Measurements from ENCODE around the gene DYSF. TPM values are rescaled to one million over a fixed set of nuclear protein-coding genes. Genes with fewer than 3 reads are reported as not detected.
A peak's percentile ranks its signal among the peaks of the same experiment; 100 is the strongest.

The DYSF gene
- total RNA-seq, 1 experiment from 2014 or later, result 0.24 TPM

DNA sequence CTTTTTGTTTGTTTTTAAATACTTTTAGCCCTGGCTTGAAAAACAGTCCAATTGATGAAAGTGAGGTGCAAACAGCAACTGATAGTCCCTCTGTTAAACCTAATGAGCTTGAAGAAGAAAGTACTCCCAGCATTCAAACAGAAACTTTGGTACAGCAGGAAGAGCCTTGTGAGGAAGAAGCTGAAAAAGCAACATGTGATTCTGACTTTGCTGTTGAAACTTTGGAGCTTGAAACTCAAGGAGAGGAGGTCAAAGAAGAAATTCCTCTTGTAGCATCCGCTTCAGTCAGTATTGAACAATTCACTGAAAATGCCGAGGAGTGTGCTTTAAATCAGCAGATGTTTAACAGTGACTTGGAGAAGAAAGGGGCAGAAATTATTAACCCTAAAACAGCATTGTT is 30.6 kb upstream of the DYSF start:
- H3K27me3 ChIP-seq (replicated peaks; ENCODE audit: insufficient read depth, low read depth, low read length, poor library complexity), result no peaks in the 10 kb centered on the region
- DNase-seq (ENCODE audit: low spot score), result no peak
- POLR2A ChIA-PET (ENCODE audit: low non-redundant PET), result no interaction called here
- no peak overlapping the region for H3K4me3 ChIP-seq (ENCODE audit: low read depth, low read length, poor library complexity, severe bottlenecking)
- H3K27ac ChIP-seq (ENCODE audit: low read depth, low read length, poor library complexity, severe bottlenecking), result no peak overlapping the region
- no peaks in the 10 kb centered on the region for H3K9me3 ChIP-seq (ENCODE audit: low read depth, low read length, poor library complexity, severe bottlenecking)
- BruUV-seq (replicated peaks), result no TSS peak
- TF ChIP-seq EZH2 (IDR thresholded peaks at IDR 0.05; ENCODE audit: borderline replicate concordance, low read depth, low read length, poor library complexity, severe bottlenecking) (no peak), CTCF (conservative IDR thresholded peaks at IDR 0.05; ENCODE audit: low read depth, low read length) (no peak)
- H3K4me1 ChIP-seq (ENCODE audit: insufficient read depth, low read length, poor library complexity, severe bottlenecking), result peaks cover 24% of the 10 kb centered on the region
- H3K36me3 ChIP-seq (ENCODE audit: insufficient read depth, low read length, poor library complexity, severe bottlenecking), result peaks cover 52% of the 10 kb centered on the region
- intact Hi-C loops (cut with micrococcal nuclease; ENCODE audit: unreplicated experiment), result no loop called here
- CTCF ChIA-PET, result no interaction called here

- H3K9me3 ChIP-seq (ENCODE audit: low read depth, low read length, poor library complexity, severe bottlenecking), result no peaks in the 10 kb centered on the region
- H3K4me1 ChIP-seq (ENCODE audit: insufficient read depth, low read length, poor library complexity, severe bottlenecking), result peaks cover 24% of the 10 kb centered on the region
- intact Hi-C loops (cut with micrococcal nuclease; ENCODE audit: unreplicated experiment), result no loop called here
- no peak overlapping the region for H3K4me3 ChIP-seq (ENCODE audit: low read depth, low read length, poor library complexity, severe bottlenecking)
- TF ChIP-seq CTCF (conservative IDR thresholded peaks at IDR 0.05; ENCODE audit: low read depth, low read length) (no peak), EZH2 (IDR thresholded peaks at IDR 0.05; ENCODE audit: borderline replicate concordance, low read depth, low read length, poor library complexity, severe bottlenecking) (no peak)
- DNase-seq (ENCODE audit: low spot score), result peak; percentile 92
- no peaks in the 10 kb centered on the region for H3K27me3 ChIP-seq (replicated peaks; ENCODE audit: insufficient read depth, low read depth, low read length, poor library complexity)
- CTCF ChIA-PET, result interaction anchor here (0.6 to 1.0 kb wide), 5 partner anchors 37 to 293 kb away, joined by 3 to 13 read pairs (median 7); partner anchors contain the start of genes MPHOSPH10 and ZNF638
- BruUV-seq (replicated peaks), result no TSS peak
- no peak overlapping the region for H3K27ac ChIP-seq (ENCODE audit: low read depth, low read length, poor library complexity, severe bottlenecking)
- H3K36me3 ChIP-seq (ENCODE audit: insufficient read depth, low read length, poor library complexity, severe bottlenecking), result peaks cover 56% of the 10 kb centered on the region
- POLR2A ChIA-PET (ENCODE audit: low non-redundant PET), result interaction anchor here (0.7 to 0.8 kb wide), 2 partner anchors 14 to 33 kb away, joined by 8 to 15 read pairs; no protein-coding TSS in a partner anchor
Observed at GRCh38 chr2:71423817-71424420, 29.4 kb upstream of the DYSF start.

- Histone ChIP-seq H3K4me3 (ENCODE audit: low read depth, low read length, poor library complexity, severe bottlenecking) (no peak overlapping the region), H3K9me3 (ENCODE audit: low read depth, low read length, poor library complexity, severe bottlenecking) (no peaks in the 10 kb centered on the region), H3K4me1 (ENCODE audit: insufficient read depth, low read length, poor library complexity, severe bottlenecking) (peaks cover 24% of the 10 kb centered on the region), H3K27me3 (replicated peaks; ENCODE audit: insufficient read depth, low read depth, low read length, poor library complexity) (no peaks in the 10 kb centered on the region), H3K27ac (ENCODE audit: low read depth, low read length, poor library complexity, severe bottlenecking) (no peak overlapping the region), H3K36me3 (ENCODE audit: insufficient read depth, low read length, poor library complexity, severe bottlenecking) (peaks cover 70% of the 10 kb centered on the region)
- POLR2A ChIA-PET (ENCODE audit: low non-redundant PET), result no interaction called here
- CTCF ChIA-PET, result no interaction called here
- BruUV-seq (replicated peaks), result TSS peak; percentile 38
- TF ChIP-seq CTCF (conservative IDR thresholded peaks at IDR 0.05; ENCODE audit: low read depth, low read length), result no peak
- no peak for TF ChIP-seq EZH2 (IDR thresholded peaks at IDR 0.05; ENCODE audit: borderline replicate concordance, low read depth, low read length, poor library complexity, severe bottlenecking)
- intact Hi-C loops (cut with micrococcal nuclease; ENCODE audit: unreplicated experiment), result no loop called here
- no peak for DNase-seq (ENCODE audit: low spot score)
Observed at GRCh38 chr2:71426721-71427120, 26.6 kb upstream of the DYSF start.
